Memory B cell (primary cell): ENCODE data around the gene RASSF10.

Experiments
- ATAC-seq: fragments of 150-1000 bp; cut with Tn5 transposase; 2 replicates; pipeline ENCODE4 v1.10.0; 2021; ENCODE audit warnings: low read depth, mild to moderate bottlenecking, moderate library complexity
- DNase-seq, 2 donors: peaks; one replicate each; pipeline ENCODE4 v3.0.0; 2022; ENCODE audit warnings: low spot score in 2 of 2
- H3K27ac Mint-ChIP-seq: one replicate; pipeline ENCODE4 v1.8.0; 2022; ENCODE audit warnings: mild to moderate bottlenecking, moderate library complexity, mixed read lengths
- H3K27me3 Mint-ChIP-seq: one replicate; pipeline ENCODE4 v1.8.0; 2022; ENCODE audit warnings: mixed read lengths
- H3K36me3 Mint-ChIP-seq: one replicate; pipeline ENCODE4 v1.8.0; 2022; ENCODE audit warnings: mild to moderate bottlenecking, mixed read lengths
- H3K4me1 Mint-ChIP-seq: one replicate; pipeline ENCODE4 v1.8.0; 2022; ENCODE audit warnings: mixed read lengths
- H3K4me3 Mint-ChIP-seq: one replicate; pipeline ENCODE4 v1.8.0; 2022; ENCODE audit warnings: mild to moderate bottlenecking, moderate library complexity, mixed read lengths
- H3K9me3 Mint-ChIP-seq: one replicate; pipeline ENCODE4 v1.8.0; 2022; ENCODE audit warnings: mixed read lengths

RASSF10 gene

DNA sequence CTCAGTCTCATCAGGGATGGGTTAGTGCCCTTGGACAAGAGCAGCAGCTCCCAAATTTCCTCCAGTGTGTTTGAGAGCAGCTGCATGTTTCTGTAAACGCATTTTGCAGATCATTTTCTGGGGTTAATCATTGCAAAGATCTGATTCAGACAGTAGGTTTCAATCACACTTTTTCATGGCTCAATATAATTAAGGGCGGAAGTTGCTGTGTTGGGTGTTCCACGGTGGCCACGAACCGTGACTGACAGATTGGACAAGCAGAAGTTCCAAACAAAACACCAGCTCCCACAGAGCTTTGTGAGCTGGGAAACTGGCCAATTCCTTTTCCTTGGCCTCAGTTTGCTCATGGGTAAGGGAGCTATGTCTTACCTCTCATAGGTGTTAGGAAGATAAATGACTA is 8.4 kb upstream of the RASSF10 start:
- Mint-ChIP-seq H3K9me3 (no peaks in the 10 kb centered on the region), H3K4me1 (no peaks in the 10 kb centered on the region), H3K36me3 (no peaks in the 10 kb centered on the region), H3K27me3 (peaks cover 7% of the 10 kb centered on the region), H3K4me3 (no peak overlapping the region), H3K27ac (no peak overlapping the region)
- DNase-seq (no peak), ATAC-seq (no peak)

DNA sequence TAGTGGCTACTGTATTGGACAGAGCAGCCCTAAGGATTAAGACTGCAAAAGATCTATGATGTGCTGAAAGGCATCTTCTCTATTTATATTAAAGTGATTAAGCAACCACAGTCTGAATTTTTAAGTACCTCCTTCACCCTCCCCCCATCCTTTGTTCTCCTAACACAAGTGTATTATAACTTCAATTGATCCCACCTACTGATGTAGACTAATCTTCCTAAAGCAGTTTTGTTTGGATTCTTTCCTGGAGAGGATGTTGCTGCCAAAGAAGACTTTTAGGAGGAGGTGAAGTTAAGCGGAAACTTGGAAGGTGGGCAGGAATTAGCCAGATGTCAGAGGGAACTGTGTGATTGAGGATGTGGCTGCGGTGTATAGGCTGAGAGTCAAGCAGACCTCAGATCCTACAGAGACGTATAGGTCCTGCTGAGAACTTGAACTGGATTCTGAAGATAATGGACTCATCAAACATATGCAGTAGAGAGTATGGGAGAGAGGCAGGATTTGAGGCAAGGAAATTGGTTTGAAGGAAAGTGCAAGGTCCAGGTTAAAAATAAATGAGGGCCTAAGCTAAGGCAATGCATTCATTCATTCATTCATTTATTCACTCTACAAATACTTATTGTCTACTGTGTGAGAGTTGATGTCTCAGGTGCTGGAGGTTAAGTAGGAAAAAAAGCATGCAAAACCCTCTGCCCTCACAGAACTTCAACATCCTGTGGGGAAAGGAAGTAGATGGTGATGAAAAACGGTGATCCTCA is 5.2 kb upstream of the RASSF10 start:
- no peak for DNase-seq
- H3K27me3 Mint-ChIP-seq, result peaks cover 20% of the 10 kb centered on the region

DNA sequence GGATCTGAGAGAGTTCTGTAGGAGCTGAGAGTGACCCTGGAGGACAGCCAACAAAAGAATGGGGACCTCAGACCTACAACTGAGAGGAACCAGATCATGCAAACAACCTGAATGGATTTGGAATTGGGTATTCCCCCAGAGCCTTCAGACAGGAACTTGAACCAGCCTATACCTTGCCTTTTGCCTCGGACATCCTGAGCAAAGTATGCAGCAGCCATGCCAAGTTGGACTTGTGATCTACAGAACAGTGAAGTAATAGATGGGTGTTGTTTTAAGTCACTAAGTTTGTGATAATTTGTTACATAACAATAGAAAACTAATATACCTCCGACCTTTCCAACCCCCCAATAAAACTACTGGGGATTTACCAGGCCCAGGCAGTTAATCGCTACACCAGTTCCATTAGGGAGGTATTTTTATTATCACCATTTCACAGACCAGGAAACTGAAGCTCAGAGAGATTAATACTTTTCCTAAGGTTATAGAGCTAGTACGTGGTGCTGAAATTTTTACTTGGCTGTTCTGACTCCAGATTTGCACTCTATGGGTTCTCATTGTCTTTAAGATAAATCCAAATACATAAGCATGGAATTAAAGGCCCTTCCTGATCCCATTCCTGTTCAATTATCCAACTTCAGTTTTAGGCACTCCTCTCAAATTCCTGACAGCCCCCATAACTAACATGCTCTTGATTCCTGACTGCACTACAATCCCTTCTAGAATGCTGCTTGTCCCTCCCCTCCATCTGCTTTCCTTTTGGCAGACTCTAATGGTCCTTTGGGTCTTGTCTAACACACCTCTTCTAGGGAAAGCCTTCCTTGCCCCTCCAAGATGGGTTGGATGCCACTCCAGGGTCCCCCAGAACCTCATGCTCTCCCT is 1.7 kb upstream of the RASSF10 start:
- no peak overlapping the region for H3K27ac Mint-ChIP-seq
- ATAC-seq (no peak), DNase-seq (no peak)
- no peaks in the 10 kb centered on the region for H3K4me1 Mint-ChIP-seq
- no peaks in the 10 kb centered on the region for H3K9me3 Mint-ChIP-seq
- no peaks in the 10 kb centered on the region for H3K36me3 Mint-ChIP-seq
- no peak overlapping the region for H3K4me3 Mint-ChIP-seq
- peaks cover 23% of the 10 kb centered on the region for H3K27me3 Mint-ChIP-seq

More for the DNA sequence above, 5.2 kb upstream of the RASSF10 start:
- H3K4me3 Mint-ChIP-seq, result no peak overlapping the region
- ATAC-seq, result no peak
- H3K4me1 Mint-ChIP-seq, result no peaks in the 10 kb centered on the region
- no peaks in the 10 kb centered on the region for H3K36me3 Mint-ChIP-seq
- no peaks in the 10 kb centered on the region for H3K9me3 Mint-ChIP-seq
- no peak overlapping the region for H3K27ac Mint-ChIP-seq

- ATAC-seq, result no peak
- H3K27me3 Mint-ChIP-seq, result peaks cover 20% of the 10 kb centered on the region
- no peaks in the 10 kb centered on the region for H3K4me1 Mint-ChIP-seq
- no peak for DNase-seq
- no peaks in the 10 kb centered on the region for H3K9me3 Mint-ChIP-seq
- H3K4me3 Mint-ChIP-seq, result no peak overlapping the region
- H3K27ac Mint-ChIP-seq, result no peak overlapping the region
- no peaks in the 10 kb centered on the region for H3K36me3 Mint-ChIP-seq
Measured at GRCh38 chr11:13008061-13008435, 1.1 kb upstream of the RASSF10 start.

DNA sequence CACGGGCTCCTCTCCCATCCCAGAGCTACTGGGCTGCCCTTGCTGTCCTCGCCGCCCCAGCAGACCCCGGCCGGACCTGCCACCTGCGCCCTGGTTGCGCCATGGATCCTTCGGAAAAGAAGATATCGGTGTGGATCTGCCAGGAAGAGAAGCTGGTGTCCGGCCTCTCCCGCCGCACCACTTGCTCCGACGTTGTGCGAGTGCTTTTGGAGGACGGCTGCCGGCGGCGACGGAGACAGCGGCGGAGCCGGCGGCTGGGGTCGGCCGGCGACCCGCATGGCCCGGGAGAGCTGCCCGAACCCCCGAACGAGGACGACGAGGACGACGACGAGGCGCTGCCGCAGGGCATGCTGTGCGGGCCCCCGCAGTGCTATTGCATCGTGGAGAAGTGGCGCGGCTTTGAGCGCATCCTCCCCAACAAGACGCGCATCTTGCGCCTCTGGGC is 382 bp downstream of the RASSF10 start:
- peaks cover 17% of the 10 kb centered on the region for H3K27me3 Mint-ChIP-seq
- H3K4me3 Mint-ChIP-seq, result no peak overlapping the region
- ATAC-seq, result no peak

DNA sequence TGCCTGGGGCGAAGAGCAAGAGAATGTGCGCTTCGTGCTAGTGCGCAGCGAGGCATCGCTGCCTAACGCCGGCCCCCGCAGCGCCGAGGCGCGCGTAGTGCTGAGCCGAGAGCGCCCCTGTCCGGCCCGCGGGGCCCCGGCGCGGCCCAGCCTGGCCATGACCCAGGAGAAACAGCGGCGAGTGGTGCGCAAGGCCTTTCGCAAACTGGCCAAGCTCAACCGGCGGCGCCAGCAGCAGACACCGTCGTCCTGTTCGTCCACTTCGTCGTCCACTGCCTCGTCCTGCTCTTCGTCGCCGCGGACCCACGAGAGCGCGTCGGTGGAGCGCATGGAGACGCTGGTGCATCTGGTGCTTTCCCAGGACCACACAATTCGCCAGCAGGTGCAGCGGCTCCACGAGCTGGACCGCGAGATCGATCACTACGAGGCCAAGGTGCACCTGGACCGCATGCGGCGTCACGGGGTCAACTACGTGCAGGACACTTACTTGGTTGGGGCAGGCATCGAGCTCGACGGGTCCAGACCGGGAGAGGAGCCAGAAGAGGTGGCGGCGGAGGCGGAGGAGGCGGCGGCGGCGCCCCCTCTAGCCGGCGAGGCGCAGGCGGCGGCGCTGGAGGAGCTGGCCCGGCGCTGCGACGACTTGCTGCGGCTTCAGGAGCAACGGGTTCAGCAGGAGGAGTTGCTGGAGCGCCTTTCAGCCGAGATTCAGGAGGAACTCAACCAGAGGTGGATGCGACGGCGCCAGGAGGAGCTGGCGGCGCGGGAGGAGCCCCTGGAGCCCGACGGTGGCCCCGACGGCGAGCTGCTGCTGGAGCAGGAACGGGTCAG is 1.0 kb downstream of the RASSF10 start:
- Mint-ChIP-seq H3K9me3 (no peaks in the 10 kb centered on the region), H3K27me3 (peaks cover 17% of the 10 kb centered on the region)
- no peak for ATAC-seq

More for the DNA sequence above, 382 bp downstream of the RASSF10 start:
- no peak for DNase-seq
- no peak overlapping the region for H3K27ac Mint-ChIP-seq
- H3K4me1 Mint-ChIP-seq, result no peaks in the 10 kb centered on the region
- H3K36me3 Mint-ChIP-seq, result no peaks in the 10 kb centered on the region
- no peaks in the 10 kb centered on the region for H3K9me3 Mint-ChIP-seq

GRCh38 chr11:13010749-13011465 is 1.8 kb downstream of the RASSF10 start:
- Mint-ChIP-seq H3K4me1 (no peaks in the 10 kb centered on the region), H3K27ac (no peak overlapping the region), H3K9me3 (no peaks in the 10 kb centered on the region), H3K36me3 (no peaks in the 10 kb centered on the region), H3K4me3 (no peak overlapping the region), H3K27me3 (peaks cover 17% of the 10 kb centered on the region)
- ATAC-seq (no peak), DNase-seq (no peak)

More for the DNA sequence above, 1.0 kb downstream of the RASSF10 start:
- Mint-ChIP-seq H3K4me3 (no peak overlapping the region), H3K4me1 (no peaks in the 10 kb centered on the region), H3K27ac (no peak overlapping the region), H3K36me3 (no peaks in the 10 kb centered on the region)
- DNase-seq, result no peak

GRCh38 chr11:13011466-13012055 is 2.4 kb downstream of the RASSF10 start:
- H3K36me3 Mint-ChIP-seq, result no peaks in the 10 kb centered on the region
- H3K27me3 Mint-ChIP-seq, result peaks cover 20% of the 10 kb centered on the region
- no peak overlapping the region for H3K4me3 Mint-ChIP-seq
- no peaks in the 10 kb centered on the region for H3K4me1 Mint-ChIP-seq
- no peak overlapping the region for H3K27ac Mint-ChIP-seq
- DNase-seq, result no peak
- ATAC-seq, result no peak
- peaks cover 2% of the 10 kb centered on the region for H3K9me3 Mint-ChIP-seq

GRCh38 chr11:13012056-13012661 is 3.0 kb downstream of the RASSF10 start:
- H3K36me3 Mint-ChIP-seq, result no peaks in the 10 kb centered on the region
- H3K4me3 Mint-ChIP-seq, result no peak overlapping the region
- H3K27me3 Mint-ChIP-seq, result peaks cover 17% of the 10 kb centered on the region
- H3K9me3 Mint-ChIP-seq, result peaks cover 2% of the 10 kb centered on the region
- H3K27ac Mint-ChIP-seq, result no peak overlapping the region
- ATAC-seq (no peak), DNase-seq (no peak)
- H3K4me1 Mint-ChIP-seq, result no peaks in the 10 kb centered on the region

DNA sequence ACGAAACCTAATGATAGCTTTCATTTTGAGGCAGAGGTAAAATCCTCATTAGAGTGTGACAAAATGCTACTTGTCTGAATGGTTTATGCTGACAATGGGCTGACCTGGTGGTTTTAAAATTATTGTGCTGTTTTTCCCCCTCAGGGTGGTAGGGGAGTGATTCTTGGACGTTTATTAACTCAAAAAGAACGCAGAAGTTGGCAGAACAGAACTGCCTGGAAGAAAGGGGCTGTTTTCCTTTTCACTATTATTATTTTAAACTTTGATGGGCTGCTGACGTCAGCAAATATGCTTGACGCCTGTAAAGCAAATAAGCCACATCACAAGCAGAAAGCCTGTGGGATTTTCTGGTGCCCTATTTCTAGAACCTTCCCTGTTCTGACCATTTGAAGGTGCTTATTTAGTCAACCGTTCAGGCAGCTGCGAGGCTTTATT is 4.0 kb downstream of the RASSF10 start:
- no peak for ATAC-seq
- DNase-seq, result no peak
- Mint-ChIP-seq H3K27me3 (peaks cover 12% of the 10 kb centered on the region), H3K4me1 (no peaks in the 10 kb centered on the region), H3K27ac (no peak overlapping the region), H3K36me3 (no peaks in the 10 kb centered on the region), H3K4me3 (no peak overlapping the region), H3K9me3 (peaks cover 2% of the 10 kb centered on the region)

DNA sequence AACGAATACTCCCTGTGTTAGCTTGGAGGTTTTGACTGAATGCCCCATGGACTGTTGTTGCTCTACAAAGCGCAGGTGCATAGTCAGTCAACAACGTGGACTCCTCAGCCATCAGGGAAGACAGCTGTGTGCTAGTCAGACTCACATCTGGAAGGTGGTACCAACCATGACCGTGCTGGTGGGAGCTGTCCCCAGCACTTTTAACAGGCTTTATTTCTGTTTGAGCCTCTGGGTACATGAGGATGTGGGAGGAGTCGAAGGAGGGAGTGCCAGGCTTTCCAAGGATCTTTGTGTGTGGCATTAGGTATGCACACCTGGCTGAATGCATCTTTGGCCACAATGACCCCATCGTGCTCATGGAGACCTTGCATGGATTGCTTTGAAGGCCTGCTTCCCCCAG is 6.6 kb downstream of the RASSF10 start:
- Mint-ChIP-seq H3K27ac (no peak overlapping the region), H3K4me1 (no peaks in the 10 kb centered on the region), H3K9me3 (peaks cover 2% of the 10 kb centered on the region), H3K4me3 (no peak overlapping the region), H3K27me3 (peaks cover 7% of the 10 kb centered on the region), H3K36me3 (no peaks in the 10 kb centered on the region)
- DNase-seq (no peak), ATAC-seq (no peak)

GRCh38 chr11:13016415-13016814 is 7.3 kb downstream of the RASSF10 start:
- DNase-seq, result no peak
- peaks cover 2% of the 10 kb centered on the region for H3K9me3 Mint-ChIP-seq
- no peaks in the 10 kb centered on the region for H3K36me3 Mint-ChIP-seq
- no peak for ATAC-seq
- no peak overlapping the region for H3K27ac Mint-ChIP-seq
- H3K4me1 Mint-ChIP-seq, result no peaks in the 10 kb centered on the region
- peaks cover 5% of the 10 kb centered on the region for H3K27me3 Mint-ChIP-seq
- no peak overlapping the region for H3K4me3 Mint-ChIP-seq

- ATAC-seq, result no peak
Measured at GRCh38 chr11:13019313-13019712, 10.2 kb downstream of the RASSF10 start.

More at GRCh38 chr11:13019313-13019712, 10.2 kb downstream of the RASSF10 start:
- Mint-ChIP-seq H3K4me3 (no peak overlapping the region), H3K36me3 (no peaks in the 10 kb centered on the region), H3K9me3 (peaks cover 9% of the 10 kb centered on the region), H3K27ac (no peak overlapping the region), H3K27me3 (peaks cover 7% of the 10 kb centered on the region), H3K4me1 (no peaks in the 10 kb centered on the region)
- DNase-seq, result no peak
